ENCODE results near the gene PPDPF.

PPDPF gene

DNA sequence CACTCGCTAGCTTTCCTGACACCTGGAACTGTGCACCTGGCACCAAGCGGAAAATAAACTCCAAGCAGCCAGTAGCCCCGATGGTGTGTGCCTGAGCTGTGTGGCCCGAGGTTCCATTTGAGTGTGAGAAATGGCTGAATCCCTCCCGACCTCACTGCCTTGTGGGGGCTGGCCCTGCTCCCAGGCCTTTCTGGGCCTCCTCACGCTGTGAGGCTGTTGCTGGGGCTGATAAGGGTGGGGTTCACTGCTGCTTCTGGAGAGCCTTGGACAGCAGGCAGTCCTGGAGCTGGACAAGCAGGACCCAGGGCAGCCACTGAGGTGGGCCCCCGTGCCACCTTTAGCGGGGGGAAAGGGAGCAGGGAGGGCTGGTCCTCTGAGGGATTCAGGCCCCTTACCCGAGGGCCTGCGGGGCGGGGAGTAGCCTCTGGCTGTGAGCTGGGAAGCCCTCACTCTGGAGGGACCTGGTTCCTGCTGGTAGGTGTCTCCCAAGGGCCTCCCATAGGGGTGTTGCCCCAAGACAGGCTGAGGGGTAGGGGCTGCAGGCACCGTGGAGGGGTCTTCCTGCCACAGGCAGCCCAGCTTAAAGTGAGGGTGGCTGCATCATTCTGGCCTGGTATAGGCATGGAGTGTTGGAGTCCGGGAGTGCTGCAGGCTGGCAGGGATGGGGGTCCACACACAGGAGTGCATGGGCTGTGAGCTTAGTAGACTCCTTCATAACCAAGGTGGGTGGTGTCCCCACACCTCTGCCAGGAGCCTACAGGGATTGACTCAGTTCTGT, 1.7 kb downstream of the PPDPF start:
- no peak for DNase-seq (ENCODE audit: low read depth in 2 of 2)

DNA sequence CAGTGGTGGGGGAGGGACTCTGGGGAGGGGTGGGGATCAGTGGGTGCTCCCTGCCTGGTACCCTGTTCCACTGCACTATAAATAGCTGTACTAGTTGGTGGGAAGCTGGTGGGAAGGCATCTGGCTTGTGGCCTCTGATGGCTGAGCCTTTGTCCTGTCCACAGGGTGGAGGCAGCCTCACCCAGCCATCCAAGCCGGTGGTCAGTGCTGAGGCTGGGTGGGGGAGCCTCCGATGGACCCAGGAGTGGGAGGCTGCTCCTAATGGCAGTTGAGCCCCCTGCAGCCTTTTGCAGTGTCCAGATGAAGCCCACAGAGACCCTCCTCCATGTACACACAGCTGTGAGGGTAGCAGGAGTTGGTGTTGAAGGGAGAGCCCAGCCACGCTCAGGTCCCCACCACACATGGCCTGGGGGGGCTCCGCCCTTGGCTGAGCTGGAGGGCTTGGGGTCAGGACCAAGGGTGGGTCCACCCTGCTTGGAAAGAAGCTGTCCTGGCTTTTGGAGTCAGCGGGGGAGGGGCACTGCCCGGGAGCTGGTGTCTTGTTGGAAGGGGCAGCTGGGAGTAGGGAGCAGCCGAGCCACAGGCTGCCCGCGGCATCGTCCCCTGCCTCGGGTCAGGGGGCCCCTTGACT, 2.5 kb downstream of the PPDPF start:
- DNase-seq (ENCODE audit: low read depth in 2 of 2): no peak

DNA sequence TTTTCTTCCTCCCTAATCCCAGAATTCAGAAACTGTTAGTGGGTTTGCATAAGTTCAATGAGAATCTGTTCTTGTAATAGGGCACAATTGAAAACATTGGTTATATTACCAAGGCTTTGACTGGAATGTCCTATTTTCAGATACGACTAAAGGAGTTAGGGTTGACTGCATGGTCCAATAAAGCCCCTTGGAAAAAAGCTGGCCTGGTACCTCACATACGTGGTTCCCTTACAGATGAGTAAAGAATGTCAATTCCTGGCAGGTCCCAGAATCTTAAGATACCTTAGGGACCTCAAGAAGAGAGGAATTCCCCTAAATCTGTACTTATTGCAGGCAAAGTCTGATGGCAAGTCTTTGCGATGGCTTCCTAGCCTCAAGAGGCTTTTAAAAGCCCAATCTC, 4.6 kb downstream of the PPDPF start:
- DNase-seq (ENCODE audit: low read depth in 2 of 2): no peak

DNA sequence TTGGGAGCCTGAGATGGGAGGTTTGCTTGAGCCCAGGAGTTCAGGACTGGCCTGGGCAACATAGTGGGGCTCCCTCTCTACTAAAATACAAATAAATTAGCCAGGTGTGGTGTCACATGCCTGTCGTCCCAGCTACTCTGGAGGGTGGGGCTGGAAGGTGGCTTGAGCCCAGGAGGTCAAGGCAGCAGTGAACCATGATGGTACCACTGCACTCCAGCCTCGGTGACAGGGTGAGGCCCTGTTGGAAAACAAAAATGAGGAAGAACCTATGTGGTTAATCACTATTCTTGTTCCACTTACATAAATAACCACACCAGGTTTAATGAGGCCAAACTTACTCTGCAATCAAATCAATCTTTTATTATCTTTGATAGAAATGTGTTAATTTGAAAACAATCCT, 5.4 kb downstream of the PPDPF start:
- DNase-seq (ENCODE audit: low read depth in 2 of 2): no peak

DNA sequence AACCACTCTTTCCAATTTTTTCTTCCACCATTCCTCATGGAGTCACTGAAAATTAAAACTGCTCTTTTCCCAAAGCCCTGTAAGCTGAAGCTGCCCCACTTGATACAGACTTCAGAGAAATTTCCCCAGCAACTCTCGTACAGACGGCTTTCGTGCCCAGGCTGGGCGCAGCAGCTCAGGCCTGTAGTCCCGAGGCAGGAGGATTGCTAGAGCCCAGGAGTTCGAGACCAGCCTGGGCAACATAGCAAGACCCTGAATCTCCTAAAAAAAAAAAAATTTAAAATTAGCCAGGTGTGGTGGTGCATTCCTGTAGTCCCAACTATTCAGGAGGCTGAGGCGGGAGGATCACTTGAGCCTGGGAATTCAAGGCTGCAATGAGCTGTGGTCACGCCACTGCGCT, 6.6 kb downstream of the PPDPF start:
- no peak for DNase-seq (ENCODE audit: low read depth in 2 of 2)

DNA sequence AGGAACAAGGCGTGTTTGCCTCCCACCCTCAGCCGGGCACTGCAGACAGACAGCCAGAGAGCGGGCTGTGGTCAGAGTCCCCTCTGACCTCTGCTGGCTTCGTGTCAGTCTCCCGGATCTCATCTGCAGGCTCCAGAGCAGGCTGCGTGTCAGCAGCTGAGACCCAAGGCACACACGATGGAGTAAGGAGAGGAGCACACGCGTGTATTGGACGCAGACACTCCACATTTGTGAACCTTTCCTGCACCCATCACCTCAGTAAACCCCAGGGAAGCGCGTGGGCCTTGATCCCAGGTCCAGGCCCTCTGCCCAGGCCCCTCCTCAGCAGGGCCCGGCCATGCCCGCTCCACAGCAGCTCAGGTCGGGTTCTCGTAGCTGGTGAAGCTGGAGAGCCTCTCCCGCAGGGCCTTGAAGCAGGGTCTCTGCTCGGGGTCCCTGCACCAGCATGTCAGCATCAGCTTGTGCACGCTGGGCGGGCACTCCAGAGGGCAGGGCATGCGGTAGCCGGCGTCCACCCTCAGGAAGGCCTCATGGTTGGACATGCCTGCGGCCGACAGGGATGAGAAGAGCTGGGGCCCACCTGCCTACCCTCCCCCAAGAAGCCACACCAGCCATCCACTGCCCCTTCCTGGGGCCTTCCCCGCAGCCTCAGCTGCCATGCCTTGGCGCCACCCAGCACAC, 8.8 kb downstream of the PPDPF start:
- no peak for DNase-seq (ENCODE audit: low read depth in 2 of 2)

DNA sequence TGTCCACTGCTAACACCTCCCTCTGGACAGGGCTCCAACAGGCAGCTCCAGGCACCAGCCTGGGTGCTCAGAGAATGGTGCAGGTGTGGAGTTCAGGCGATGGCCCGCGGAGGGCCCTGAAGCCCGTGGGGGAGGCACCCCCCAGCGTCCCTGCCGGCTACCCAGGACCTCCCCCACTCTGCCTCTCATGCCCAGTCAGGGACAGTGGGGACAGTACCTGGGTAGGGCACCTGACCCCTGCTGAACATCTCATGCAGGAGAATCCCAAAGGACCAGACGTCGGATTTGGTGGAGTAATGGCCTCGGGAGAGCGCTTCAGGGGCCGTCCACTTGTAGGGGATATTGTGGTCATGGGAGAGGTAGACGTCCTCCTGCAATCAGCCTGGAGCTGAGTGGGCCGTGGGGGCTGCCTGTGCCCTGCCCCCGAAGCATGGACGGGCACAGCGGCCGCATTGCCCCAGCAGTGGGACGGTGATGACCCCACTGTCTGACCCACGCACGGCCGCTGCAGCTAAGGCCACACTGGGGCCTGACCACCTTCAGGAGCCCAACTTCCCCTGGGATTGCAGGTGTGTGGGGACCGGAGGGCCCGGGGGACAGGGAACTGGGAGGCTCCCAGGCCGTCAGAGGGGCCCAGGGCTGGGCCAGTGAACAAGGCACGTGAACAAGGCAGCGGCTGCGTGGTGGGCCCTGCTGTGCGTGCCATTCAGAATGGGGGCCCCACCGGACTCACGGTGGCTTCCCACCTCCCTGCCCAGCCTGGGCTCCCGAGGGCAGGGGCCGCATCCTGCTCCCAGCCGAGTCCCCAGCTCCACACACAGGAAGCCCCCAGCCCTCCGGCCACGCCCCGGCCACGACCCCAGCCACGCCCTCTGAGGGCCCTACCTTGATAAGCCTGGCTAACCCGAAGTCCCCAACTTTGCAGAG, 9.6 kb downstream of the PPDPF start:
- DNase-seq (ENCODE audit: low read depth in 2 of 2): no peak

DNA sequence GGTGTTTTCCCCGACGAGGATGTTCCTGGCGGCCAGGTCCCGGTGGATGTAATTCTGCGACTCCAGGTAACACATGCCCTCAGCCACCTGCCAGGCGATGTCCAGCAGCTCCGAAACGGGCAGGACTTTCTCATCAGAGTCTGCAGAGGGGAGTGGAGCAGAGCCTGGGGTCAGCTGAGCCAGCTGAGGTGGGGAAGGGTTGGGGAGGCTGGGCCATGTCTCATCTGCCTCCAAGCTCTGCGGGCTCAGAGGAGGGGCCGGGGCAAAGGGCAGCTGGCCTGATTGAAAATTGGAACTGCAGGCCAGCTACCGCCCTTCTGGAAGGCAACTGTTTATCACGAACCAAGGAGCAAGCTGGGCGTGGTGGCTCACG, 10.2 kb downstream of the PPDPF start:
- DNase-seq (ENCODE audit: low read depth in 2 of 2): no peak

DNA sequence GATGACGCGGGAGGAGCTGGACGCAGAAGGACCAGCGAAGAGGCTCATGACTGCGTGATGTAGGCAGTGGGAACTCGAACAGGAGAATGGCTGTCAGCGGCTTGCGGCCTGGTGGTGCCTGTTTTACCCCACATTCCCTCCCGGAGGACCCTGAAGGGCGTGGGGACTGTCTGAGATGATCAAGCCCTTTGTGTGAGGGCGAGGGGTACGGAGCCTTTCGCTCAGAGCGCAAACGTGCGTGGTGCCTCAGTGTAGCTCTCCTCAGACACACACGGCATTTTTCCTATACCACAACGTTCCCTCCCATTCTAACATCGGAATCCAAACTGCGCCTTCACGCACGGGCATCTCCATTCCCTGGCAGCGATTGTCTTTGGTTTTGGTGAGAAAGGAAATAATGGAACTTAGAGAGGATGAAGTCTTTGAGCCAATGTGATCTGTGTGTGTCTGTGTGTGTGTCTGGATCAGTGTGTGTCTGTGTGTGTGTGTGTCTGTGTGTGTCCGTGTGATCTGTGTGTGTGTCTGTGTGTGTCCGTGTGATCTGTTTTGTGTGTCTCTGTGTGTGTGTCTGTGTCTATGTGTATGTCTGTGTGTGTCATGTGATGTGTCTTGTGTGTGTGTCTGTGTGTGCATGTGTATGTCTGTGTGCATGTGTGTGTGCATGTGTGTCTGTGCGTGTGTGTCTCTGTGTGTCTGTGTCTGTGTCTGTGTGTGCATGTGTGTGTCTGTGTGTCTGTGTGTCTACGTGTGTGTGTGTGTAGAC, 11.3 kb downstream of the PPDPF start:
- DNase-seq (ENCODE audit: low read depth in 2 of 2): no peak

DNA sequence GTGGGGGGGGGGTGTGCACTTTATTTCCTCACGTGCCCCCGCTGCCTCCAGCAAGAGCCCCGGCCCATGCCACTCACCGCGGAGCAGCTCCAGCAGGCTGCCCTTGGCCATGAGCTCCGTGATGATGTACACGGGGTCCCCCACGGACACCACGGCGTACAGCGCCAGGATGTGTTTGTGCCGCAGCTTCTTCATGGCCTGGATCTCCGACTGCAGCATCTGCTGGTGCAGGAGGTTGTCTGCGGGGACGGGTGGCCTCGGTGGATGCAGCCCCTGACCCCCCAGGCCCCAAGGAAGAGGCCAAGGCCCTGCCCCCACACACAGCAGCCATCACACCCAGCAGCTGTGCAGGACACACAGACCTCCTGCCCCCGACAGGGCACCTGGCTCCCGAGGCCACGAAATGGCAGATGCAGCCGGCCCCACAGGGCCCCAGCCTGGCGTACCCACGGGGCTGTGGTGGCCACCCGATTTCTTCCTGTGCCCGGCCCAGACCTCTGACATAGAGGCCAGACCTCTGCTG, 11.9 kb downstream of the PPDPF start:
- no peak for DNase-seq (ENCODE audit: low read depth in 2 of 2)

DNA sequence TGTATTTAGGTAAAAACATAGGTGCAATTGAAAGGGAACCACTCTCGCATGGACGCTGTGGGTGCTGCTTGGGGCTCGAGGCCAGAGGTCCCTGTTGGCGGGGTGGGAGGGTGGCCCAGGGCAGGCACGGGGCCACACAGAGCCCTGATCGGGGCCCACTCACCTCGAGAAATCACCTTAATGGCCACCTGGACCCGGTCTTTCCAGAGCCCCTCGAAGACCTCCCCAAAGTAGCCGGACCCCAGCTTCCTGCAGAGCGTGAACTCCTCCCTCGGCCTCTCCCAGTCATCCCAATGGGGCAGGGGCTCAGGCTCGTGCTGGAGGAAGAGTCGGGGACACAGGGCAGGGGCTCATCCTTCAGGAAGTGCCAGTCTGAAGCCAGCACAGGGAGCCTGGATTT, 12.8 kb downstream of the PPDPF start:
- no peak for DNase-seq (ENCODE audit: low read depth in 2 of 2)

DNA sequence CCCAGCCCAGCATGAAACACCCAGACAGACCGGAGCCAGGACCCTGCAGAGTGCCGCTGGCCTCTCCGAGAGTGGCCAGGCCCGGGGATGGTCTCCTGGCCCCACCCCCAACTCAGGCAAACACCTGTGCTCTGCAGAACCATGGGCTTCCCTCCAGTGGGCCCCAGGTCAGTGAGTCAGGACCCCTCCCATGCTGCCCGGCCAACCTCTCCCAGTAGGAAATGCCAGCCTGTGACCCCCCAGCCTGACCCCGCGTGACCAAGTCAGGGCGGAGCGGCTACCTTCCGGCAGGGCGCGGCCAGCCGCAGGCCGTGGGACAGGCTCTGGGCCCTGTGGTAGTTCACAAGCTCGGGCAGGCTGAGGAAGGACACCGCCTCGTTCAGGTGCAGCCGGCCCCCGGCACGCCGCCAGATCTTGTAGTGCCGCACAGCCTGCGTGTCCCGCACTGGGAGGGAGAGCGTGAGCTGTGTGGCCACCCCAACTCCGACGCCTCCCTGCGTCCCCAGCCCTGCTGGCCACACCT, 13.4 kb downstream of the PPDPF start:
- no peak for DNase-seq (ENCODE audit: low read depth in 2 of 2)

DNA sequence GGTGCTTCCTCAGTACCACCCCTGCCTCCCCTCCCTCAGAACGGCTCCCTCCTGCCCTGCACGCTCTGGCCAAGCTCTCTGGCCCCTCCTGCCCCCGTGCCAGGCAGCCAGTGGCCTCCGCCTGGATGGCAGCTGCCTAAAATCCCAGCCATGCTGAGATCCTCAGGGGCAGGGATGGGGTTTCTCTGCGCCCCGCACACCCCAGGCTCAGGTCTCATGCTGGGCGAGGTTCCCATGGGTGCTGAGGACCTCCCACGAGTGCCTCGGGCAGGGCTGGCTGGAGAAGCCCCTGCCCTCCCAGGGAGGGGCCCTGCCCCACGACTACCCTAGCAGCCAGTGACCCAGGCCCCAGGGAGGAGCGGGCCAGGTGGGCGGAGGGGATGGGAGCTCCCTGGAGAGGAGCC, 13.9 kb downstream of the PPDPF start:
- DNase-seq (ENCODE audit: low read depth in 2 of 2): no peak

DNA sequence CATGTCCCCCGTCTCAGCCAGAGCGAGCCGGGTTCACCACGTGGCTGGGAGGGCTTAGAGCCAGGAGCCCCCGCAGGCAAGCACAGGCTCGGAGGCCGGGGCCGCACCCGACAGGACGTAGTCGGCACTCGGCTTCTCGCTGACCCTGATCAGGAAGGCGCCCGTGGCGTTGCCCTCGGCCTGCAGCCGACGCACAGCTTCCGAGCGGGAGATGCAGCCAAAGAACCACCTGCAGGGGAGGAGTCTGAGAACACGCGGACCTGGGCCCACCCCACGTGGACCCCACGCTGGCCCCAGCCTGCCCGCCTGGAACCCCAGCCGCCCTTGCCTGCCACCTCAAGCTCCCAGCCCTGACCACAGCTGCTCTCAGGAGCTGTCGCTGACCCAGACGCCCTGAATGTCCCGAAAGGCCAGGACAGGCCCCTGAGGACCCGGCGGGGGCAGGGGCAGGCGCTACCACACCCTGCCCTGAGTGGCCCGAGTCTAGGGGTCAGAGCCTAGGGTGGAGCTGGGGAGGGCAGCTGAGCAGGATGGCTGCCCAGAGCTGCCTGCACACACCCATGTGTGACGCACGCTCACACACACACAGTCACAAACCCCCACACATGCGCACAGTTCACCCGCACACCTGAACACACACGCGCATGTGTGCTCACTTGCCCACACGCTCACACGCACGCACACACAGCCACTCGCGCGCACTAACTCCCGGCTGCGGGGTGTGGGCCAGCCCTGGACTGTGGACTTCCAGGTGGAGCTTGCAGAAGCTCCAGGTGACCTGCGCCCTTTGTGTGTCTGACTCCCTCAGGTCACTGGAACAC, 14.5 kb downstream of the PPDPF start:
- no peak for DNase-seq (ENCODE audit: low read depth in 2 of 2)

DNA sequence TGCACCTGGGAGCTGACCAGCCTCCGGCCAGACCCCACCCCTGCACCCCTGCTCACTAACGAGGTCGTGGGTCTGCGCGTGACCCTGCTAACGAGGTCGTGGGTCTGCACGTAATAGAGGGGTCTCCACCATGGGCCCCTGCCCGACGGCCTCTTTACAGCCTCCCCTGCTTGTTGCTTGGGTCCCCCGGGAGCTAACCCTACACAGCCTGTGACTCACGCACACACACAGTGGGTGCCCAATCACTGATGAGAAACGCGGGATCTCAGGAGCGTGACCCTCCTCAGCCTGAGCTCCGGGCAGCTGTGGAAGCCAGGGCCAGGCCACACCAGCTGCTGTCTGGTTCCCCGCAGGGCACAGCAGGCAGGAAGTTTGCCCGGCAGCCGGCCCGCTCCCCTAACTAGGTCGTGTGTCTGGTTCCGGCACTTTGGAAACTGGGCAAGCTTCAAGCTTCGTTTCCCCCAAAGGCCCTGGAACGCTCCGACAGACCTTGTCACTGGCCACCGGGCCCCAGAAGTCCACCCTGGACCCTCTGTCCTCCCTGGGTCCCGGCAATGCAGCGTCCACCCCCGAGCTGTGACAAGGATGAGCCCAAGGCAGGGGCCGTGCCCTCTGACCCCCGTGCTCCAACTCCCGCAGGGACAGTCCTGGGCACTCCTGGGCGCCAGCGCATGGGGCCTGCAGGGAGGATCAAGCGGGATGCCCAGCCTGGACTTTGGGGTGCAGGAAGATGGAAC, 15.8 kb downstream of the PPDPF start:
- no peak for DNase-seq (ENCODE audit: low read depth in 2 of 2)

DNA sequence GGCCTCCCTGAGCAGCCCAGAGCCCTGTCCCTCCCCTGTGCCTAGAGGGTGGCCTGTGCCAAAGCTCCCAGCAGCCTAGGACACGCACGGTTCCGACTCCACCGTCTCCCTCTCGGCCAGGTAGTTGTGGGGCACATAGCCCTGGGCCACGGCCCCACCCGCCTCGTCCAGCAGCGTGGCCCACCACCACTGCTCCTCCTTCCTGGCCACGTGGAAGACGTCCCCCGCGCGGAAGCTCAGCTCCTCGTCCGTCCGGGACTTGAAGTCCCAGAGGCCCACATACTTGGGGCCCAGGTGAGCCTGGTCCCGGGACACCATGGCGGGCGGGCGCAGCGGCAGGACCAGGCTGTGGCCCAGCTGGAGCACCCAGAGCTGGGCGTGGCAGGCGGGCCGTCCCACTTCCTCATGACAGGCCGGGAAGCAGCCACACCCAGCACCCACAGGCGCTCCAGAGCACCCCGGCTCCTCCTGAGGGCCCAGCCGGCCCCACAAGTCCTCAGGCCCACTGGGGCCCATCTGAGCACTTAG, 16.5 kb downstream of the PPDPF start, which contains the start of gene PTK6:
Gene PTK6, minus strand, starts transcription at position 380 of the 528 bp plus-strand sequence. Its CDS starts 62 bp downstream, at position 318.
- DNase-seq (ENCODE audit: low read depth in 2 of 2): no peak

DNA sequence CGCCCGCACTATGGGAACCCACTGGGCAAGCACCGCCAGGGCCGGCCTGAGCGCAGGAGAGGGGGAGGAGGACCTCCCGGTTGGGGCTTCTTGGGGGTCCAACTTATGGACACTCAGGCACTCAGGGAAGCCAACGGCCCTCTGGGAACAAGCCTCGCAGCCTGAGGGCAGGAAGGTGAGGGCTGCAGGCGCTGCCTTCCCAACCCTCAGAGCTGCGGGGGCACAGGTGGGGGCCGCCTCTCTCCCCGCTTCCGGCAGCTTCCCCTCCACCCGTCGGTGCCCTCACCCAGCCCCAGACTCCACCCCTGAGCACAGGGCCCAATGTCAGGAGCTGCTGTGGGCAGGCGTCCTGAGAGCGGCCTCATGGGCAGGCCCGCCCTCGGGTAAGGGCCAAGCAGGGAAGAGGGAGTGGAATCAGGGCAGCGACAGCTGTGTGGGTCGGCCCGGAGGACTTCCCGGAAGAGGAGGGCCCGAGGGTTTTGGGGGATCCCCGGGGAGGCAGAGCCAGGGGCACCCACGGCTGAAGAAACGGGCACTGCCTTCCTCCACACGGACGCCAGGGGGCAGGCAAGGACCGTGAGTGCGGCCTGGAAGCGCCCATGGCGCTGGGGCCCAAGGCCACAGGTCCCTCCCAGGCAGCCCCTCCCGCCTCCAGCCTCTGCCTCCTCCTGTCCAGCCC, 17.1 kb downstream of the PPDPF start:
- DNase-seq (ENCODE audit: low read depth in 2 of 2): peak; percentile 30 to 37
